Mesenchymal stem cell (in vitro differentiated cells and primary cell): ENCODE results near the gene SDF4.
A peak's percentile ranks its signal among the peaks of the same experiment; 100 is the strongest.

Experiments used
- DNase-seq: peaks from one replicate; pipeline ENCODE4 v3.0.0-alpha.2; 2013
- H2AFZ ChIP-seq: one replicate; pipeline ENCODE4 v1.6.1; 2013; ENCODE audit warnings: low read depth, mild to moderate bottlenecking, control low read depth, inconsistent platforms, low read length, moderate library complexity
- H2AK5ac ChIP-seq: 2 replicates; pipeline ENCODE4 v1.6.1; 2013; ENCODE audit warnings: low read length, moderate library complexity, mild to moderate bottlenecking, inconsistent platforms; ENCODE audit not compliant: severe bottlenecking
- H2BK120ac ChIP-seq: one replicate; pipeline ENCODE4 v1.6.1; 2013; ENCODE audit warnings: low read depth, mild to moderate bottlenecking, inconsistent platforms, low read length, moderate library complexity
- H2BK12ac ChIP-seq, 2 experiments: one replicate each; pipeline ENCODE4 v1.6.1; 2013; ENCODE audit warnings: inconsistent platforms in 2 of 2, low read length in 2 of 2, mild to moderate bottlenecking in 2 of 2, moderate library complexity in 2 of 2, control low read depth in 1 of 2
- H2BK15ac ChIP-seq: one replicate; pipeline ENCODE4 v1.6.1; 2013; ENCODE audit warnings: mild to moderate bottlenecking, low read depth, inconsistent platforms; ENCODE audit not compliant: poor library complexity, severe bottlenecking
- H2BK5ac ChIP-seq: 2 replicates; pipeline ENCODE4 v1.6.1; 2013; ENCODE audit warnings: low read depth, mild to moderate bottlenecking, low read length, control low read depth, inconsistent platforms; ENCODE audit not compliant: poor library complexity, severe bottlenecking
- H3K14ac ChIP-seq, 2 experiments: one replicate each; pipeline ENCODE4 v1.6.1; 2013; ENCODE audit warnings: inconsistent platforms in 2 of 2, low read length in 2 of 2, control low read depth in 1 of 2, mild to moderate bottlenecking in 1 of 2, moderate library complexity in 1 of 2
- H3K18ac ChIP-seq, 2 experiments: one replicate each; pipeline ENCODE4 v1.6.1; 2013; ENCODE audit warnings: inconsistent platforms in 2 of 2, low read length in 2 of 2, control low read depth in 1 of 2, low read depth in 1 of 2, mild to moderate bottlenecking in 1 of 2
- H3K23ac ChIP-seq, 2 experiments: one replicate each; pipeline ENCODE4 v1.6.1; 2013; ENCODE audit warnings: inconsistent platforms in 2 of 2, low read length in 2 of 2, mild to moderate bottlenecking in 2 of 2, moderate library complexity in 2 of 2, control low read depth in 1 of 2
- H3K27ac ChIP-seq: 2 replicates; pipeline ENCODE4 v1.5.1; 2013; ENCODE audit warnings: mild to moderate bottlenecking, moderate library complexity, low read length, control low read depth, inconsistent platforms; ENCODE audit not compliant: poor library complexity, severe bottlenecking
- H3K27me3 ChIP-seq, 2 experiments: 2 replicates each; pipeline versions ENCODE4 v1.6.1 to v1.7.0; 2013; ENCODE audit warnings: low read length in 2 of 2, mild to moderate bottlenecking in 2 of 2, moderate library complexity in 2 of 2, control low read depth in 1 of 2, inconsistent platforms in 1 of 2; ENCODE audit not compliant: control insufficient read depth in 1 of 2, insufficient read depth in 1 of 2
- H3K36me3 ChIP-seq, 2 experiments: 2 replicates each; pipeline versions ENCODE4 v1.6.1 to v1.7.0; 2013; ENCODE audit warnings: low read length in 2 of 2, control low read depth in 1 of 2, inconsistent platforms in 1 of 2, low read depth in 1 of 2, mild to moderate bottlenecking in 1 of 2; ENCODE audit not compliant: insufficient read depth in 2 of 2, control insufficient read depth in 1 of 2
- H3K4ac ChIP-seq, 2 experiments: one replicate each; pipeline ENCODE4 v1.6.1; 2013; ENCODE audit warnings: inconsistent platforms in 2 of 2, low read length in 2 of 2, mild to moderate bottlenecking in 2 of 2, moderate library complexity in 2 of 2, control low read depth in 1 of 2, low read depth in 1 of 2
- H3K4me1 ChIP-seq: 2 replicates; pipeline ENCODE4 v1.6.1; 2013; ENCODE audit warnings: low read depth, low read length, control low read depth; ENCODE audit not compliant: control insufficient read depth, insufficient read depth
- H3K4me2 ChIP-seq: 2 replicates; pipeline ENCODE4 v1.6.1; 2013; ENCODE audit warnings: low read length, mild to moderate bottlenecking, inconsistent platforms; ENCODE audit not compliant: poor library complexity, severe bottlenecking
- H3K4me3 ChIP-seq, 2 experiments: 2 replicates each; pipeline versions ENCODE4 v1.5.1 to v1.7.0; 2013; ENCODE audit warnings: low read length in 2 of 2, mild to moderate bottlenecking in 2 of 2, control low read depth in 1 of 2, low read depth in 1 of 2; ENCODE audit not compliant: insufficient read depth in 1 of 2
- H3K79me1 ChIP-seq: replicated peaks from 2 replicates; pipeline ENCODE4 v1.6.1; 2013; ENCODE audit warnings: mild to moderate bottlenecking, control low read depth, low read length, inconsistent platforms; ENCODE audit not compliant: poor library complexity, severe bottlenecking
- H3K9ac ChIP-seq: 2 replicates; pipeline ENCODE4 v1.7.0; 2013; ENCODE audit warnings: mild to moderate bottlenecking, low read length, moderate library complexity
- H3K9me3 ChIP-seq: 2 replicates; pipeline ENCODE4 v1.7.0; 2013; ENCODE audit warnings: mild to moderate bottlenecking, low read length; ENCODE audit not compliant: control insufficient read depth
- H4K8ac ChIP-seq: one replicate; pipeline ENCODE4 v1.6.1; 2013; ENCODE audit warnings: inconsistent platforms, mild to moderate bottlenecking, low read length, moderate library complexity
- H4K91ac ChIP-seq: one replicate; pipeline ENCODE4 v1.6.1; 2013; ENCODE audit warnings: mild to moderate bottlenecking, low read length, inconsistent platforms
- WGBS: methylation state at CpG from one replicate; pipeline ENCODE4 v1.1.7; 2013; ENCODE audit warnings: mixed read lengths; 5-methylcytosine and 5-hydroxymethylcytosine counted together

Gene SDF4

DNA sequence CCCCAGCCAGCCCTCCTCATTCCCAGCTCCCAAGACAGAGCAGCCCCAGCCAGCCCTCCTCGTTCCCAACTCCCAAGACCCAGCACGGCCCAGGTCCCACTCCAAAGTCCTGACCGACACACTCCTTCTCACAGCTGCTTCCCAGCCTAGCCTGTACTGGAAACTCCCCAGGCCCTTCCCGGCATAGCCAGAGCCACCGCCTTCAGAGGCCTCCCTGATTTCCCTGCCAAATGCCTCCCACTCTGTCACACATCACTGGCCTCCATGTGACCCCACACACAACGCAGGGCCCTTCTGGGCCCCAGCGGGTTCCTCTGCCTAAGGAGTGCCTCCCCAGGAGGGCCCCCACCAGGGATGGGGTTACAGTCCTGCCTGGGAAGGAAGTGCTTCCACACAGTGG is 39.0 kb upstream of the SDF4 start:
- peak overlapping the region; percentile 58 for H3K4me2 ChIP-seq
- peak overlapping the region; percentile 86 for H2AK5ac ChIP-seq
- H3K27me3 ChIP-seq = no peaks in the 10 kb centered on the region
- H3K4ac ChIP-seq = no peak overlapping the region
- peak overlapping the region; percentile 54 for H2BK15ac ChIP-seq
- peaks cover 14% of the 10 kb centered on the region for H3K79me1 ChIP-seq
- H4K8ac ChIP-seq = peak overlapping the region; percentile 30
- no peak overlapping the region for H2BK12ac ChIP-seq
- no peak overlapping the region for H3K14ac ChIP-seq
- peaks cover 23 to 38% of the 10 kb centered on the region in 2 experiments for H3K36me3 ChIP-seq
- no peak overlapping the region for H2BK120ac ChIP-seq
- H3K23ac ChIP-seq = no peak overlapping the region
- H3K18ac ChIP-seq = no peak overlapping the region
- H2AFZ ChIP-seq = no peak overlapping the region
- H3K9me3 ChIP-seq = no peaks in the 10 kb centered on the region
- peaks cover 59% of the 10 kb centered on the region for H3K4me1 ChIP-seq
- H3K9ac ChIP-seq = peak overlapping the region; percentile 68
- peak overlapping the region; percentile 61 for H2BK5ac ChIP-seq
- no peak for DNase-seq
- peak overlapping the region; percentile 79 for H3K27ac ChIP-seq
- peak overlapping the region in 1 of 2 experiments; percentile 41 for H3K4me3 ChIP-seq
- 98% methylated on average over 7 of the region's 7 CpGs for WGBS
- H4K91ac ChIP-seq = no peak overlapping the region

DNA sequence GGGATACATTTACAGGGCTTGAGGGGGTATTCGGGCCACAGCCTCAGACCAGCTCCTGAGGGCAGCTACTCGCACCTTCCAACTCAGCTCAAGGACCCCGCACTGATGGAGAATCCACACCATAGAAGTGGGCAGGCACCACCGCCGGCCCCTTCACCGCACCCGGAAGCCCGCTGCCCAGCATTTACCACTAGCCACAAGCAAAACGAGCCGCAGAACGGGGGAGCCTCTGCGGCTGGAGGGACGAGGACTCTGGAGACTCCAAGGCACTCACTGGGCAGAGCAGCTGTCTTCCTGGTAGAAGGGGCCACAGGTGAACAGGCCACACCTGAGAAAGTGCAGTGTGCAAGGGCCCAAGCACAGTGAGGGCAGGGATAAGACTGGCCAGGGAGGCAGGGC is 36.5 kb upstream of the SDF4 start:
- peaks cover 2% of the 10 kb centered on the region for H3K79me1 ChIP-seq
- H3K27me3 ChIP-seq = no peaks in the 10 kb centered on the region
- H3K4me3 ChIP-seq = no peak overlapping the region
- H3K27ac ChIP-seq = no peak overlapping the region
- H3K4ac ChIP-seq = no peak overlapping the region
- WGBS = 98% methylated on average over 13 of the region's 13 CpGs
- H2BK120ac ChIP-seq = no peak overlapping the region
- H3K4me2 ChIP-seq = no peak overlapping the region
- DNase-seq = no peak
- H2AFZ ChIP-seq = no peak overlapping the region
- no peak overlapping the region for H2BK12ac ChIP-seq
- no peak overlapping the region for H3K14ac ChIP-seq
- no peak overlapping the region for H2BK5ac ChIP-seq
- H3K9ac ChIP-seq = no peak overlapping the region
- no peak overlapping the region for H2AK5ac ChIP-seq
- H2BK15ac ChIP-seq = no peak overlapping the region
- H3K18ac ChIP-seq = no peak overlapping the region
- H4K8ac ChIP-seq = no peak overlapping the region
- H3K9me3 ChIP-seq = no peaks in the 10 kb centered on the region
- H3K4me1 ChIP-seq = peaks cover 54% of the 10 kb centered on the region
- H4K91ac ChIP-seq = no peak overlapping the region
- peak overlapping the region in 1 of 2 experiments; percentile 14 for H3K23ac ChIP-seq
- H3K36me3 ChIP-seq = peaks cover 42 to 45% of the 10 kb centered on the region in 2 experiments

DNA sequence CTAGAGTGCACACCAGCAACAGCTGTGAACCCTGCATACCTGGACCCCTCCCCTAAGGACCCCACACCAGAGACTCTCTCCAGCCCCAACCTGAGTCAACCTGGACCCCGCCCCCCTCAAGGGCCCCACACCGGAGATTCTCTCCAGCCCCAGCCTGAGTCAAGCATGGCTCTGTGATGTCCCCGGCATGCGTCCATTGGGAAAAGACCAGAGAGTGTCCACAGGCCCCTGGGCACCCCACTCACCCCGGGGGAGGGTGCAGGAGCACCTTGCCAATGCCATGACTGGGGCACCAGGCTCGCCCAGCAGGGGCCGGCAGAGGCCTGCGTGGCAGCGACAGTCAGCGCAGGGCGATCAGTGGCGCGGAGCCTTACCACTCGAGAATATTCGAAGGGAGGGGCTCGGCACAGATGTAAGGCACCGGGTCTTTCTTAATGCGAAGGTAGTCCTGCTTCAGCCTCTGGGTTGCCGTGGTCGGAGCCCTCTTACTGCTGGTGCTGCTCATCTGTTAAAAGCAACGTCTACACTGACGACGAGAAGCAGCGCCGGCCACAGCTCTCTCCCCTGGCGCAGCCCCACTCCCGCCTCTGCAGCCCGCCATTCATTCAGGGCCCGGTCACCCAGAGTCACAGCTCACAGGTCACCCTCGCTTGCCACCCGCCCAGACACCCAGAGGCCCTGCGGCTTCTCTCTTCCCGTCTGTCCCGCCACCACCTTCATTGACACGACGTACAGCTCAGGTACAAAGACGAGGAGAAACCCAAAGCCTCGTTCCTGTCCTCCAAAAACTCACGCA is 35.9 kb upstream of the SDF4 start:
- Histone ChIP-seq H4K91ac (no peak overlapping the region), H3K4me3 (no peak overlapping the region), H3K23ac (no peak overlapping the region), H2BK5ac (no peak overlapping the region), H3K9ac (no peak overlapping the region), H2BK15ac (no peak overlapping the region), H3K4me2 (no peak overlapping the region), H3K18ac (no peak overlapping the region), H3K4me1 (peaks cover 52% of the 10 kb centered on the region), H3K9me3 (no peaks in the 10 kb centered on the region), H2BK120ac (no peak overlapping the region), H3K27me3 (no peaks in the 10 kb centered on the region), H3K27ac (no peak overlapping the region), H3K14ac (no peak overlapping the region), H3K4ac (no peak overlapping the region), H4K8ac (no peak overlapping the region), H2AK5ac (no peak overlapping the region), H2AFZ (no peak overlapping the region), H3K36me3 (peaks cover 43 to 51% of the 10 kb centered on the region in 2 experiments), H3K79me1 (peaks cover 7% of the 10 kb centered on the region), H2BK12ac (no peak overlapping the region)
- DNase-seq = no peak
- WGBS = 96% methylated on average over 39 of the region's 39 CpGs

DNA sequence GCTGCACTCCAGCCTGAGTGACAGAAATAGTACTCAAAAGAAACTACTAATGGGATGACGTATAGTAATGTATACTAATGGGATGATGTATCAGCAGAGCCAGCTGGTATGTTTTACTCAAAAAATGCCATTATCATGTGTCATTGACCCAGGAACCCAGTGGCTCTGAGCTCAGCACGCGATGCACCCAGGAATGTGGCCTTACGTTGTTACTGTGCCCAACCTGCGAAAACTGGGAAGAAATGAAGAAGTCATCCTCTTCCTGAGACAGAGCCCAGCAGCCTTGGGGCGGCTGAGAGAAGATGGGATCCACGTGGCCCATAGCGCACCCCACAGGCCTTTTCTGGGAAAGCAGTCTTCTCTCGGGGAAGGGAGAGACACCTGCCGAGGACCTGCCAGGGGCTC is 33.1 kb upstream of the SDF4 start:
- no peak overlapping the region for H3K14ac ChIP-seq

More for the DNA sequence above, 33.1 kb upstream of the SDF4 start:
- Histone ChIP-seq H3K27me3 (no peaks in the 10 kb centered on the region), H3K9me3 (no peaks in the 10 kb centered on the region), H3K4me1 (peaks cover 38% of the 10 kb centered on the region), H3K4me3 (no peak overlapping the region), H2BK120ac (no peak overlapping the region), H4K8ac (peak overlapping the region; percentile 90), H3K27ac (peak overlapping the region; percentile 100), H2BK5ac (peak overlapping the region; percentile 96), H3K4ac (peak overlapping the region; percentile 54 to 89), H2BK15ac (peak overlapping the region; percentile 36), H3K18ac (peak overlapping the region; percentile 79 to 84), H2AK5ac (peak overlapping the region; percentile 95), H3K23ac (no peak overlapping the region), H3K4me2 (peak overlapping the region; percentile 45), H4K91ac (peak overlapping the region; percentile 98), H2BK12ac (peak overlapping the region; percentile 72 to 95), H3K79me1 (peaks cover 19% of the 10 kb centered on the region), H3K36me3 (peaks cover 60 to 72% of the 10 kb centered on the region in 2 experiments), H3K9ac (peak overlapping the region; percentile 45), H2AFZ (no peak overlapping the region)
- DNase-seq = peak; percentile 100
- 4% methylated on average over 10 of the region's 10 CpGs for WGBS
